Umbilical cord (tissue), 2 donors: ENCODE measurements around the gene PDCD10. TPM values are rescaled to one million over a fixed set of nuclear protein-coding genes. Genes with fewer than 3 reads are reported as not detected.

ENCODE experiments used
- DNase-seq: peaks from one replicate; pipeline ENCODE4 v3.0.0-alpha.2; 2015; ENCODE audit warnings: low spot score
- total RNA-seq: library from RNA; depleted of rRNA; stranded (reverse); fragments of >200 nt; gene quantifications from one replicate; pipeline ENCODE4 v1.2.3, GENCODE V29; 2014; ENCODE audit warnings: low replicate concordance; ENCODE audit not compliant: insufficient read depth

The PDCD10 gene
- total RNA-seq, 1 donor from 2014 or later = 67.2 TPM

- DNase-seq = peak; percentile 65
These were observed 50.2 kb downstream of the PDCD10 start for GRCh38 chr3:167684388-167684993.

GRCh38 chr3:167679526-167679925 lies 55.2 kb downstream of the PDCD10 start:
- no peak for DNase-seq

- DNase-seq = no peak
These were observed 58.8 kb downstream of the PDCD10 start for GRCh38 chr3:167675848-167676247.

GRCh38 chr3:167673221-167673620 lies 61.5 kb downstream of the PDCD10 start:
- no peak for DNase-seq

- DNase-seq = no peak
These were observed 62.7 kb downstream of the PDCD10 start for GRCh38 chr3:167671878-167672427.

- DNase-seq = no peak
These were observed 65.0 kb downstream of the PDCD10 start for GRCh38 chr3:167669699-167670098.

GRCh38 chr3:167668651-167669050 lies 66.0 kb downstream of the PDCD10 start:
- DNase-seq = no peak

- no peak for DNase-seq
These were observed 68.1 kb downstream of the PDCD10 start for GRCh38 chr3:167666563-167666962.

- no peak for DNase-seq
These were observed 71.7 kb downstream of the PDCD10 start for GRCh38 chr3:167662919-167663400.

GRCh38 chr3:167657684-167658225 lies 76.9 kb downstream of the PDCD10 start:
- no peak for DNase-seq

- no peak for DNase-seq
These were observed 77.9 kb downstream of the PDCD10 start for GRCh38 chr3:167656821-167657220.

- DNase-seq = peak; percentile 21
These were observed 80.9 kb downstream of the PDCD10 start, which contains the start of gene WDR49 for GRCh38 chr3:167653760-167654159. WDR49 (minus strand) TSS chr3:167653942; CDS start chr3:167653425, 517 bp downstream.

- DNase-seq = no peak
These were observed 81.5 kb downstream of the PDCD10 start for GRCh38 chr3:167653155-167653554.

GRCh38 chr3:167651826-167652225 lies 82.9 kb downstream of the PDCD10 start:
- DNase-seq = no peak

GRCh38 chr3:167650459-167650858 lies 84.2 kb downstream of the PDCD10 start:
- no peak for DNase-seq

- no peak for DNase-seq
These were observed 84.9 kb downstream of the PDCD10 start for GRCh38 chr3:167649746-167650145.

GRCh38 chr3:167644611-167645010 lies 90.1 kb downstream of the PDCD10 start:
- DNase-seq = no peak

Other genes starting within 250 kb of the PDCD10 start
- gene WDR49, start 81.0 kb downstream of the PDCD10 start, total RNA-seq = 3.1 TPM
- gene SERPINI1, start 829 bp upstream of the PDCD10 start, total RNA-seq = 11.6 TPM